Measurements from ENCODE around the gene PIP5KL1. TPM values are rescaled to one million over a fixed set of nuclear protein-coding genes. Genes with fewer than 3 reads are reported as not detected.

The PIP5KL1 gene
- polyA plus RNA-seq, 1 donor from 2014 or later, result 3.4 TPM

DNA sequence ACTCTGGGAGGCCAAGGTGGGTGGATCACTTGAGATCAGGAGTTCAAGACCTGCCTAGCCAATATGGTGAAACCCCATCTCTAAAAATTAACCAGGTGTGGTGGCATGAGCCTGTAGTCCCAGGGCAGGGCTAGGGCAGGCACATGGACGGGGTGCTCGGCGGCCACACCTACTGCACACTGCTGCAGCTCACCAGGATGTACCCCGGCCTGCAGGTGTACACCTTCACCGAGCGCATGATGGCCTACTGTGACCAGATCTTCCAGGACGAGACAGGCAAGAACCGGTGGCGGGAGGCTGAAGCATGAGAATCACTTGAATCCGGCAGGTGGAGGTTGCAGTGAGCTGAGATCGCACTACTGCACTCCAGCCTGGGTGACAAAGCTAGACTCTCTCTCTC is 16.9 kb downstream of the PIP5KL1 start:
- Histone ChIP-seq H3K4me2 (ENCODE audit: low read length) (no peak overlapping the region), H3K79me2 (replicated peaks; ENCODE audit: insufficient read depth, low read length) (no peaks in the 10 kb centered on the region), H3K4me3 (ENCODE audit: low read length) (no peak overlapping the region), H3K27ac (ENCODE audit: low read length) (no peak overlapping the region), H3K9ac (ENCODE audit: low read length) (no peak overlapping the region), H3F3A (ENCODE audit: insufficient read depth, low read length, poor library complexity, severe bottlenecking) (no peaks in the 10 kb centered on the region), H3K36me3 (ENCODE audit: insufficient read depth, low read length) (no peaks in the 10 kb centered on the region), H4K20me1 (ENCODE audit: insufficient read depth) (no peaks in the 10 kb centered on the region), H3K9me3 (ENCODE audit: low read length) (no peaks in the 10 kb centered on the region), H3K27me3 (ENCODE audit: insufficient read depth, low read depth, low read length) (no peaks in the 10 kb centered on the region), H2AFZ (ENCODE audit: low read depth, low read length) (no peak overlapping the region), H3K9me2 (ENCODE audit: insufficient read depth, low read length) (no peaks in the 10 kb centered on the region)
- TF ChIP-seq, protein P1, sequence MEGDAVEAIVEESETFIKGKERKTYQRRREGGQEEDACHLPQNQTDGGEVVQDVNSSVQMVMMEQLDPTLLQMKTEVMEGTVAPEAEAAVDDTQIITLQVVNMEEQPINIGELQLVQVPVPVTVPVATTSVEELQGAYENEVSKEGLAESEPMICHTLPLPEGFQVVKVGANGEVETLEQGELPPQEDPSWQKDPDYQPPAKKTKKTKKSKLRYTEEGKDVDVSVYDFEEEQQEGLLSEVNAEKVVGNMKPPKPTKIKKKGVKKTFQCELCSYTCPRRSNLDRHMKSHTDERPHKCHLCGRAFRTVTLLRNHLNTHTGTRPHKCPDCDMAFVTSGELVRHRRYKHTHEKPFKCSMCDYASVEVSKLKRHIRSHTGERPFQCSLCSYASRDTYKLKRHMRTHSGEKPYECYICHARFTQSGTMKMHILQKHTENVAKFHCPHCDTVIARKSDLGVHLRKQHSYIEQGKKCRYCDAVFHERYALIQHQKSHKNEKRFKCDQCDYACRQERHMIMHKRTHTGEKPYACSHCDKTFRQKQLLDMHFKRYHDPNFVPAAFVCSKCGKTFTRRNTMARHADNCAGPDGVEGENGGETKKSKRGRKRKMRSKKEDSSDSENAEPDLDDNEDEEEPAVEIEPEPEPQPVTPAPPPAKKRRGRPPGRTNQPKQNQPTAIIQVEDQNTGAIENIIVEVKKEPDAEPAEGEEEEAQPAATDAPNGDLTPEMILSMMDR (IDR thresholded peaks at IDR 0.05; ENCODE audit: poor library complexity, severe bottlenecking), result no peak
- TF ChIP-seq EP300 (conservative IDR thresholded peaks at IDR 0.05; ENCODE audit: poor library complexity, severe bottlenecking) (no peak), MXI1 (conservative IDR thresholded peaks at IDR 0.05; ENCODE audit: poor library complexity, severe bottlenecking) (no peak), EZH2 (IDR thresholded peaks at IDR 0.05; ENCODE audit: borderline replicate concordance, insufficient read depth, low read length, poor library complexity, severe bottlenecking) (no peak), SMC3 (conservative IDR thresholded peaks at IDR 0.05; ENCODE audit: poor library complexity) (no peak)

DNA sequence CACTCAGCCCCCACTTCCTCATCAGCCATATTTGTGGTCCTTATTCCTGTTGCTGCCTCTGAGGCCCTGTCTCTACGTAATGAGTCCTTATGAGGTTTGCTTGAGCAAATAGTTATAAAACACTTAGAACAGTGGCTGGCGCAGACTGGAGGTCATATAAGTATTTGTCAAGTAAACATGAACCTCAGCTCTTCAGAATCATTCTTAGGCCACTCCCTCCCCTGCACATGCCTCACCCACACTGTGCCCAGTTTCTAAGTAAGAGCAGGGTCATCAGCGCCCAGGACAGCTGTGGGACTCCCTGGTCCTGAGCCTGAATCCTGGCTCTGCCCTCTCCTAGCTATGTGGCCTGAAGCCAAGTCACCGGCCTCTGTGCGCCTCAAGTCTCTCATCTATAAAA is 17.7 kb downstream of the PIP5KL1 start:
- H2AFZ ChIP-seq (ENCODE audit: low read depth, low read length), result no peak overlapping the region
- H3K9me2 ChIP-seq (ENCODE audit: insufficient read depth, low read length), result no peaks in the 10 kb centered on the region
- H3K4me2 ChIP-seq (ENCODE audit: low read length), result no peak overlapping the region
- H3F3A ChIP-seq (ENCODE audit: insufficient read depth, low read length, poor library complexity, severe bottlenecking), result no peaks in the 10 kb centered on the region
- no peak overlapping the region for H3K27ac ChIP-seq (ENCODE audit: low read length)
- no peaks in the 10 kb centered on the region for H3K27me3 ChIP-seq (ENCODE audit: insufficient read depth, low read depth, low read length)
- no peak for TF ChIP-seq POLR2AphosphoS5 (IDR thresholded peaks at IDR 0.05)
- no peak for TF ChIP-seq EP300 (conservative IDR thresholded peaks at IDR 0.05; ENCODE audit: poor library complexity, severe bottlenecking)
- TF ChIP-seq EZH2 (IDR thresholded peaks at IDR 0.05; ENCODE audit: borderline replicate concordance, insufficient read depth, low read length, poor library complexity, severe bottlenecking), result no peak
- no peak for TF ChIP-seq MXI1 (conservative IDR thresholded peaks at IDR 0.05; ENCODE audit: poor library complexity, severe bottlenecking)
- TF ChIP-seq, protein P1 (IDR thresholded peaks at IDR 0.05; ENCODE audit: poor library complexity, severe bottlenecking), result no peak
- no peak for TF ChIP-seq TAF1 (IDR thresholded peaks at IDR 0.05; ENCODE audit: low read depth)
- TF ChIP-seq SMC3 (conservative IDR thresholded peaks at IDR 0.05; ENCODE audit: poor library complexity), result no peak
- TF ChIP-seq, protein P2, sequence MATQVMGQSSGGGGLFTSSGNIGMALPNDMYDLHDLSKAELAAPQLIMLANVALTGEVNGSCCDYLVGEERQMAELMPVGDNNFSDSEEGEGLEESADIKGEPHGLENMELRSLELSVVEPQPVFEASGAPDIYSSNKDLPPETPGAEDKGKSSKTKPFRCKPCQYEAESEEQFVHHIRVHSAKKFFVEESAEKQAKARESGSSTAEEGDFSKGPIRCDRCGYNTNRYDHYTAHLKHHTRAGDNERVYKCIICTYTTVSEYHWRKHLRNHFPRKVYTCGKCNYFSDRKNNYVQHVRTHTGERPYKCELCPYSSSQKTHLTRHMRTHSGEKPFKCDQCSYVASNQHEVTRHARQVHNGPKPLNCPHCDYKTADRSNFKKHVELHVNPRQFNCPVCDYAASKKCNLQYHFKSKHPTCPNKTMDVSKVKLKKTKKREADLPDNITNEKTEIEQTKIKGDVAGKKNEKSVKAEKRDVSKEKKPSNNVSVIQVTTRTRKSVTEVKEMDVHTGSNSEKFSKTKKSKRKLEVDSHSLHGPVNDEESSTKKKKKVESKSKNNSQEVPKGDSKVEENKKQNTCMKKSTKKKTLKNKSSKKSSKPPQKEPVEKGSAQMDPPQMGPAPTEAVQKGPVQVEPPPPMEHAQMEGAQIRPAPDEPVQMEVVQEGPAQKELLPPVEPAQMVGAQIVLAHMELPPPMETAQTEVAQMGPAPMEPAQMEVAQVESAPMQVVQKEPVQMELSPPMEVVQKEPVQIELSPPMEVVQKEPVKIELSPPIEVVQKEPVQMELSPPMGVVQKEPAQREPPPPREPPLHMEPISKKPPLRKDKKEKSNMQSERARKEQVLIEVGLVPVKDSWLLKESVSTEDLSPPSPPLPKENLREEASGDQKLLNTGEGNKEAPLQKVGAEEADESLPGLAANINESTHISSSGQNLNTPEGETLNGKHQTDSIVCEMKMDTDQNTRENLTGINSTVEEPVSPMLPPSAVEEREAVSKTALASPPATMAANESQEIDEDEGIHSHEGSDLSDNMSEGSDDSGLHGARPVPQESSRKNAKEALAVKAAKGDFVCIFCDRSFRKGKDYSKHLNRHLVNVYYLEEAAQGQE (IDR thresholded peaks at IDR 0.05; ENCODE audit: borderline replicate concordance), result no peak
- TF ChIP-seq RAD21 (conservative IDR thresholded peaks at IDR 0.05), result no peak
- no peaks in the 10 kb centered on the region for H3K36me3 ChIP-seq (ENCODE audit: insufficient read depth, low read length)
- H3K79me2 ChIP-seq (replicated peaks; ENCODE audit: insufficient read depth, low read length), result no peaks in the 10 kb centered on the region
- H4K20me1 ChIP-seq (ENCODE audit: insufficient read depth), result no peaks in the 10 kb centered on the region
- H3K4me3 ChIP-seq (ENCODE audit: low read length), result no peak overlapping the region
- H3K9ac ChIP-seq (ENCODE audit: low read length), result no peak overlapping the region
- no peaks in the 10 kb centered on the region for H3K9me3 ChIP-seq (ENCODE audit: low read length)

Measured in neural cell (in vitro differentiated cells).